ENCODE results near the gene CKS2.

- TF ChIP-seq CTCF (IDR thresholded peaks at IDR 0.05; ENCODE audit: insufficient read depth, low read depth, low read length): no peak
- TF ChIP-seq EZH2 (IDR thresholded peaks at IDR 0.05; ENCODE audit: insufficient read depth, low read length): no peak
These were observed 1.2 kb upstream of the CKS2 start for GRCh38 chr9:89309608-89310474.
